GM21723 (cell line): ENCODE results near the gene SMPD2.

Experiments used
- ATAC-seq: cut with Tn5 transposase; IDR thresholded peaks from one replicate; pipeline ENCODE4 v1.9.1; 2021; ENCODE audit warnings: mild to moderate bottlenecking, moderate library complexity; ENCODE audit not compliant: unreplicated experiment

The SMPD2 gene

GRCh38 chr6:109482905-109483734, 42.6 kb downstream of the SMPD2 start, which contains the start of gene ZBTB24:
Gene ZBTB24, minus strand, starts transcription at chr6:109483219. Its CDS starts 1,193 bp downstream, at chr6:109482026.
- peak; percentile 87 for ATAC-seq

- peak; percentile 5 for ATAC-seq
Observed at GRCh38 chr6:109483735-109484057, 43.2 kb downstream of the SMPD2 start.

- no peak for ATAC-seq
Observed at GRCh38 chr6:109484122-109484521, 43.6 kb downstream of the SMPD2 start.

- no peak for ATAC-seq
Observed at GRCh38 chr6:109485266-109485935, 44.9 kb downstream of the SMPD2 start.

GRCh38 chr6:109486068-109486467, 45.5 kb downstream of the SMPD2 start:
- no peak for ATAC-seq

- no peak for ATAC-seq
Observed at GRCh38 chr6:109488001-109488400, 47.5 kb downstream of the SMPD2 start.

GRCh38 chr6:109490713-109491112, 50.2 kb downstream of the SMPD2 start:
- no peak for ATAC-seq

GRCh38 chr6:109491207-109491938, 50.8 kb downstream of the SMPD2 start:
- no peak for ATAC-seq
